A549 treated with CpdA at 1 μM for 4 hours (cell line): ENCODE measurements around the gene PA2G4. TPM values are rescaled to one million over a fixed set of nuclear protein-coding genes. Genes with fewer than 3 reads are reported as not detected.

Source experiments
- total RNA-seq: library from RNA; stranded (reverse); fragments of 200-300 nt; extraction: Qiagen RNA extraction; gene quantifications from 5 replicates; pipeline ENCODE4 v1.2.3, GENCODE V29; 2022; ENCODE audit warnings: low read depth

PA2G4 gene
- 303 to 383 TPM (median 320 TPM) in 5 replicates for total RNA-seq

GRCh38 chr12:56104109-56104814 is at the start of gene PA2G4:
PA2G4 (plus strand) TSS chr12:56104559; CDS start chr12:56104738, 179 bp downstream.

DNA sequence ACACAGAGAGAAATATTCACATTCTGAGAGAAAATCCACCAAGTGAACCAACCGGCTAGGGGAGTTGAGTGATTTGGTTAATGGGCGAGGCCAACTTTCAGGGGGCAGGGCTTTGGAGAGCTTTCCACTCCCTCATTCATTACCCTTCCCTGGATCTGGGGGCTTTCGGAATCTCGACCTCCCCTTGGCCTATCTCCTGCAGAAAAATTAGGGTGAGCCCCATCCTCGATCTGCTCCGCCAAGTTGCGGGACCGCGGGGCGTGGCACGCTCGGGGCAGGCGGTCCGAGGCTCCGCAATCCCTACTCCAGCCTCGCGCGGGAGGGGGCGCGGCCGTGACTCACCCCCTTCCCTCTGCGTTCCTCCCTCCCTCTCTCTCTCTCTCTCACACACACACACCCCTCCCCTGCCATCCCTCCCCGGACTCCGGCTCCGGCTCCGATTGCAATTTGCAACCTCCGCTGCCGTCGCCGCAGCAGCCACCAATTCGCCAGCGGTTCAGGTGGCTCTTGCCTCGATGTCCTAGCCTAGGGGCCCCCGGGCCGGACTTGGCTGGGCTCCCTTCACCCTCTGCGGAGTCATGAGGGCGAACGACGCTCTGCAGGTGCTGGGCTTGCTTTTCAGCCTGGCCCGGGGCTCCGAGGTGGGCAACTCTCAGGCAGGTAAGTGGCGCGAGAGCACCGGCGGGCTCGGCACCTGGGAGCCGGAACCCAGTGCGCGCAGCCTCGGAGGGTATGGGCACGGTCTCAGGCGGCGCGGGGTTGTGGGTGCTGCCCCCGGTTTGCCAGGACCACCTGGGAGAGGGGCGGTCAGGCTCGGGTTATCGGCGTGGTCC is 24.4 kb upstream of the PA2G4 start, which contains the start of gene ERBB3:
Gene ERBB3 (plus strand): TSS at position 443 of the 833 bp plus-strand sequence. CDS start 136 bp downstream, at position 579.

GRCh38 chr12:56116267-56117081 is 12.1 kb downstream of the PA2G4 start, which contains the start of gene RPL41:
RPL41 (plus strand) TSS chr12:56116633.

DNA sequence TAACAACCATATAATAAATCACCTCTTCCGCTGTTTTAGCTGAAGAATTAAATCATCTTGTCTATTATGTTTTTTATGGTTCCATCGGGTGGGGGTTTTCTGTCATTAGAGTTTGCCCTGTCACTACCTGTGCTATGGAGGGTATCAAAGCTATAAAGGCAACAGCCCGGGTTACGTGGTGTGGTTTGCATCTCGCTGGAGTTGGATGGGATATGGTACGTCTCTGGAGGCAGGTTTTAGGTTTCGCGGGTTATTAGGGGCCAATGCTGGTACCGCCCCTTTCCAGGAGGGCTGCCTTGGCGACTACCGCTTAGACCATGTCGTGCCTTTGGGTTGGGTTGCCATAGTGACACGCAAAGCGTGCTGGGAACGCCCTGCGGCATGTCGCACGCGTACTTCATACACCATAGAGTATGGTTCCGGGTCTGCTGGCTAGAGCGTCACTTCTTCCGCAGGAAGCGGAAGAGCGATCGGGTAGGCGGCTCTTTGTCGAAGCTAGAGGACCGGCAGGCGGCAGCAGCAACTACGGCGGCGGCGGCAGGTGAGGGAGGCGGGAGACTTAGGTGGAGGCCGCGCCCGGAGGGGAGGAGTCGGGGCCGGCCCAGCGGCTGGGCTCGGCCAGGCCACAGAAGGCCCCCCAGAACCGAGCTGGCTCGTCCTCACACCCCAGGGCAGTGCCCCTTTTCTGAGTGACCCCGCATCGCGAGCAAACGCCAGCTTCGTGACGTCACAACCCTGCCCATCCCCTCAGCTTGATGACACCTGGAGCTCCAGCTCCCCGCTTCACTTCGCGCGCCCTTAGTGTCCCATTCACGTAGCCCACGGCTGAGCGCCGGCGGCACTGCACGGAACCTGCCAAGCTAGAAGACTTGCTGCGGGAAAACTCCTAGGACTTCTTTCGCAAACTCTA is 13.7 kb downstream of the PA2G4 start, which contains the start of gene ZC3H10:
Gene ZC3H10 (plus strand): TSS at position 489 of the 910 bp plus-strand sequence. CDS start 2,297 bp downstream, outside the sequence.

DNA sequence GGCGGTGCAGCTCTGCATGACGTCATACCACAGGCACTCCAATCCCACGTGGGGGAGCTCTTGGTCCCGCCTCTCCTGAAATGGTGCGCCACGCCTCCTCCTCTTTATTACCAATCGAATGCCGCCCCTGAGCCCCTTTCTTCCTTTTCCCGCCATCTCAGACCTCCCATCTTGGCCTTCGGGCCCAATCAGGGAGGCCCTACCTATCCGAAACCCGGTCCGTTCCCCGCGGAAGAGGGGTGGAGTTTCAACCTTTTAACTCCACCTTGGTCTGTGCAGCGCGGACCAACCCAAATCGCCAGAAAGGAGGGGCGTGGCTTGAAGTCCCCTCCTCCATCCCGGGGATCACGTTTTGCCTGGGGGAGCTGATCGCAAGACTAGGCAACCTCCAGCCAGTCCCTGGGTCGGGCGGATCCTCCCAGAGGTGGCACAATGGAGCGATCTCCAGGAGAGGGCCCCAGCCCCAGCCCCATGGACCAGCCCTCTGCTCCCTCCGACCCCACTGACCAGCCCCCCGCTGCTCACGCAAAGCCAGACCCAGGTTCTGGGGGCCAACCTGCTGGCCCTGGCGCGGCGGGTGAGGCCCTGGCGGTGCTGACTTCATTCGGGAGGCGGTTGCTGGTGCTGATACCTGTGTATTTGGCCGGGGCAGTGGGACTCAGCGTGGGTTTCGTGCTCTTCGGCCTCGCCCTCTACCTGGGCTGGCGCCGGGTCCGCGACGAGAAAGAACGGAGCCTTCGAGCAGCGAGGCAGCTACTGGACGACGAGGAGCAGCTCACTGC is 23.7 kb downstream of the PA2G4 start, which contains the start of gene ESYT1:
Gene ESYT1 (plus strand): TSS at position 380 of the 782 bp plus-strand sequence. CDS start 53 bp downstream, at position 433.

GRCh38 chr12:56152132-56152755 is 47.9 kb downstream of the PA2G4 start, which contains the start of gene MYL6B:
MYL6B (plus strand) TSS chr12:56152587; CDS start chr12:56153919, 1,332 bp downstream.

DNA sequence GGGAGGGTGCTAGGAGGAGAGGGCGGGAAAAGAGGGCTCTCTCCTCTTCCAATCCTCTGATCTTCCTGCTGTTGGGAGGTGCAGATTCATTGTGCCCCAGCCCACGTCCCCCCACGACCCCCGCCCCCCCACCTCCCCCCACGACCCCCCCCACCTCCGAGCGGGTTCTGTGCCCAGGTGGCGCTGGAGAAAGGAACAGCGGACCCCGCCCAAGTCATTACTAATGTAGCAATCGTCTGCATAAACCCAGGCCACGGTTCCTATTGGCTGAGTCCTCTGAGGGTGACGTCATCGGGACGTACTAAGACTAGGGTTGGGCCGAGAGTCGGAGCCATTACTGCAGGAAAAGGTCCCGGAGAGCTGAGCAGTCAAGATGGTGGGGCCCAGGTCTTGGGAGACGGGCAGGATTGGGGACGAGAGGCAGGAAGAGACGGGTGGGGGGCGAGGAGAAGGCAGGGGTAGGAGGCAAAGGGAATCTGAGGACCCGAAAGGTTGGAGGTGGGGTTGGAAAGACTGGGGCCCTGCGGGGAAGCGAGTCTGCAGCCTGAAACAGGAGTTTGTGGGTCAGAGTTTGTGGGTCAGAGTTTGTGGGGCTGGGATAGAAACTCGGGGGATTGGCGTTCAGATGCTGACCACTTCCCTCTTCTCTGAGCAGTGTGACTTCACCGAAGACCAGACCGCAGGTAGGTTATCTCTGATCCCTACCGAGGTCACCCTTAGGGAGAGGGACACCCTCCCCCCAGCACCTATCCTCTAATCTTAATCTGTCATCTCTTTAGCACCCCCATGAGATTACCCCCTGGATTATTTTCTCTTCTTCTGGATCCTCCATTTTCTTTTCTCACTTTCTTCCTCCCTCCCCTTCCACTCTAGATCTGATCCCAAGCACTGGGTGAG is 53.9 kb downstream of the PA2G4 start, which contains the start of gene MYL6:
Gene MYL6 (plus strand): TSS at position 331 of the 897 bp plus-strand sequence. CDS start 43 bp downstream, at position 374.

Other genes starting within 250 kb of the PA2G4 start
- gene PYM1, start 176.7 kb upstream of the PA2G4 start, total RNA-seq = 34.5 to 41.3 TPM (median 37.6 TPM) in 5 replicates
- gene DGKA, start 173.4 kb upstream of the PA2G4 start, total RNA-seq = 16.2 to 24.4 TPM (median 16.9 TPM) in 5 replicates
- gene PMEL, start 138.5 kb upstream of the PA2G4 start, total RNA-seq = 0.46 to 1.1 TPM (median 0.77 TPM) in 5 replicates
- gene CDK2, start 137.7 kb upstream of the PA2G4 start, total RNA-seq = 48.9 to 59.9 TPM (median 56.5 TPM) in 5 replicates
- 30.6 to 39.1 TPM (median 37.3 TPM) in 5 replicates for gene RAB5B, start 130.5 kb upstream of the PA2G4 start, total RNA-seq
- gene SUOX, start 107.3 kb upstream of the PA2G4 start, total RNA-seq = 8.0 to 11.5 TPM (median 10.4 TPM) in 5 replicates
- 2.1 to 3.1 TPM (median 2.6 TPM) in 5 replicates for gene IKZF4, start 83.5 kb upstream of the PA2G4 start, total RNA-seq
- 625 to 834 TPM (median 733 TPM) in 5 replicates for gene RPS26, start 62.6 kb upstream of the PA2G4 start, total RNA-seq
- 1.4 to 2.8 TPM (median 1.6 TPM) in 5 replicates for gene ERBB3, start 24.4 kb upstream of the PA2G4 start, total RNA-seq
- 4,992 to 6,106 TPM (median 5,652 TPM) in 5 replicates for gene RPL41, start 12.1 kb downstream of the PA2G4 start, total RNA-seq
- gene ZC3H10, start 13.7 kb downstream of the PA2G4 start, total RNA-seq = 2.2 to 3.8 TPM (median 3.1 TPM) in 5 replicates
- 62.8 to 69.8 TPM (median 63.7 TPM) in 5 replicates for gene ESYT1, start 23.7 kb downstream of the PA2G4 start, total RNA-seq
- gene MYL6B, start 48.0 kb downstream of the PA2G4 start, total RNA-seq = 66.1 to 86.2 TPM (median 83.4 TPM) in 5 replicates
- gene MYL6, start 53.8 kb downstream of the PA2G4 start, total RNA-seq = 2,112 to 2,769 TPM (median 2,181 TPM) in 5 replicates
- gene SMARCC2, start 84.9 kb downstream of the PA2G4 start, total RNA-seq = 32.3 to 42.9 TPM (median 37.8 TPM) in 5 replicates
- 20.9 to 27.7 TPM (median 25.3 TPM) in 5 replicates for gene RNF41, start 117.4 kb downstream of the PA2G4 start, total RNA-seq
- 55.5 to 65.1 TPM (median 61.3 TPM) in 5 replicates for gene NABP2, start 119.8 kb downstream of the PA2G4 start, total RNA-seq
- gene SLC39A5, start 125.5 kb downstream of the PA2G4 start, total RNA-seq = 0.13 TPM in 1 of 5 replicates, not detected in the others
- 40.5 to 51.3 TPM (median 45.3 TPM) in 5 replicates for gene ANKRD52, start 153.8 kb downstream of the PA2G4 start, total RNA-seq
- gene COQ10A, start 162.4 kb downstream of the PA2G4 start, total RNA-seq = 17.7 to 20.7 TPM (median 19.9 TPM) in 5 replicates
- gene CS, start 195.8 kb downstream of the PA2G4 start, total RNA-seq = 147 to 170 TPM (median 156 TPM) in 5 replicates
- 103 to 164 TPM (median 154 TPM) in 5 replicates for gene CNPY2, start 211.4 kb downstream of the PA2G4 start, total RNA-seq
- gene PAN2, start 229.4 kb downstream of the PA2G4 start, total RNA-seq = 15.0 to 16.0 TPM (median 15.7 TPM) in 5 replicates
- 0.29 to 1.2 TPM (median 0.56 TPM) in 5 replicates for gene IL23A, start 234.3 kb downstream of the PA2G4 start, total RNA-seq